Naive B cell (primary cell): ENCODE data around the gene CHST12. TPM values are rescaled to one million over a fixed set of nuclear protein-coding genes. Genes with fewer than 3 reads are reported as not detected.
"Not testable (repeated sequence)": the region's sequence is repeated elsewhere in the genome, so short reads cannot be mapped to it uniquely, and the experiment has no call there.

Experiments
- ATAC-seq, 2 donors: fragments of 150-1000 bp; cut with Tn5 transposase; 2 replicates each; pipeline ENCODE4 v1.10.0; 2021; ENCODE audit warnings: low read depth in 2 of 2, mild to moderate bottlenecking in 2 of 2, moderate library complexity in 2 of 2
- DNase-seq: peaks from one replicate; pipeline ENCODE4 v3.0.0; 2022
- H3K27ac Mint-ChIP-seq, 6 donors: one replicate each; pipeline ENCODE4 v1.8.0; 2020 to 2022; ENCODE audit warnings: mild to moderate bottlenecking in 6 of 6, mixed read lengths in 6 of 6, moderate library complexity in 5 of 6, inconsistent platforms in 2 of 6
- H3K27me3 Mint-ChIP-seq, 3 donors: one replicate each; pipeline ENCODE4 v1.8.0; 2021 to 2022; ENCODE audit warnings: mixed read lengths in 3 of 3, mild to moderate bottlenecking in 1 of 3
- H3K36me3 Mint-ChIP-seq, 2 donors: one replicate each; pipeline ENCODE4 v1.8.0; 2020 to 2022; ENCODE audit warnings: mixed read lengths in 2 of 2, inconsistent platforms in 1 of 2, mild to moderate bottlenecking in 1 of 2
- H3K4me1 Mint-ChIP-seq, 3 donors: one replicate each; pipeline ENCODE4 v1.8.0; 2020 to 2022; ENCODE audit warnings: mixed read lengths in 3 of 3, inconsistent platforms in 1 of 3, mild to moderate bottlenecking in 1 of 3, moderate library complexity in 1 of 3
- H3K4me3 Mint-ChIP-seq, 8 donors: one replicate each; pipeline ENCODE4 v1.8.0; 2020 to 2022; ENCODE audit warnings: mild to moderate bottlenecking in 8 of 8, mixed read lengths in 8 of 8, moderate library complexity in 8 of 8, inconsistent platforms in 2 of 8
- H3K9me3 Mint-ChIP-seq, 7 donors: one replicate each; pipeline ENCODE4 v1.8.0; 2020 to 2022; ENCODE audit warnings: mixed read lengths in 7 of 7, mild to moderate bottlenecking in 5 of 7, inconsistent platforms in 2 of 7, moderate library complexity in 1 of 7
- polyA plus RNA-seq, 6 donors: library from polyadenylated mRNA; unstranded; fragments of 300-500 nt; fragmentation: Illumina TruSeq; gene quantifications; one replicate each; pipeline ENCODE4 v1.2.3, GENCODE V29; 2021; ENCODE audit warnings: low read depth in 6 of 6

CHST12 gene
- polyA plus RNA-seq, 6 donors from 2014 or later, result 6.5 to 20.9 (median 12.3) TPM

DNA sequence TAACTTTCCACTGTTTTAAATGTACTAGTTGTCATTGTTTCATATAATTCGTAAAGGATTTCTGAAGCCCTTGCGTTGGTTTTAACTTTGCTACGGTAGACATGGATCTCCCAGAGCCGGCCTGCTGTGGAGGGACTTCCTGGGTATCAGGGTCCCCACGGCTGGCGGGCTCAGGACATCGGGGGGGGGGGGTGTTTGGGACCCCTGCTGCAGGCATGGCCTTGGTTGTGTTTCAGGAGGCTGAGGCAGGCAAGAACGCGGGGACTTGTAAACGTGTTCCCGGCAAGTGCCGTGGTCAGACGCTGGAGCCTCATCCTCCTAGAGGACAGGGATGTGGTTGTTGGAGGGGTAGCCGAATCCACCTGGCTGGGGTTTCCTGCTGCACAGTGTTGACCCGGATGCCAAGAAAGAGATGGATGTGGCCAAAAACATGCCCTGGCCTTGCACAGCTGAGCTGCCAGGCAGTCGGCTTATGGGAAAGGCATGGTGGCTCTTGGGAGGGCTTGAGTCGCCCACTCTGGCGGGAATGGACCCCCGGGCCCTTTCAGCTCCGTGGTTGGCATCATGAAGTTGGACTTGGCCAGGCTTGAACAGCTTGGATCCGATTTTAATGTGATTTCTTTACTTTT lies 21.4 kb upstream of the CHST12 start:
- DNase-seq (no peak), ATAC-seq (no peak)
- Mint-ChIP-seq H3K4me1 (peaks cover 0 to 10% (median 0%) of the 10 kb centered on the region in 3 donors), H3K9me3 (no peaks in the 10 kb centered on the region), H3K4me3 (no peak overlapping the region), H3K27ac (no peak overlapping the region), H3K36me3 (peaks cover 8 to 35% of the 10 kb centered on the region in 2 donors), H3K27me3 (no peaks in the 10 kb centered on the region)

DNA sequence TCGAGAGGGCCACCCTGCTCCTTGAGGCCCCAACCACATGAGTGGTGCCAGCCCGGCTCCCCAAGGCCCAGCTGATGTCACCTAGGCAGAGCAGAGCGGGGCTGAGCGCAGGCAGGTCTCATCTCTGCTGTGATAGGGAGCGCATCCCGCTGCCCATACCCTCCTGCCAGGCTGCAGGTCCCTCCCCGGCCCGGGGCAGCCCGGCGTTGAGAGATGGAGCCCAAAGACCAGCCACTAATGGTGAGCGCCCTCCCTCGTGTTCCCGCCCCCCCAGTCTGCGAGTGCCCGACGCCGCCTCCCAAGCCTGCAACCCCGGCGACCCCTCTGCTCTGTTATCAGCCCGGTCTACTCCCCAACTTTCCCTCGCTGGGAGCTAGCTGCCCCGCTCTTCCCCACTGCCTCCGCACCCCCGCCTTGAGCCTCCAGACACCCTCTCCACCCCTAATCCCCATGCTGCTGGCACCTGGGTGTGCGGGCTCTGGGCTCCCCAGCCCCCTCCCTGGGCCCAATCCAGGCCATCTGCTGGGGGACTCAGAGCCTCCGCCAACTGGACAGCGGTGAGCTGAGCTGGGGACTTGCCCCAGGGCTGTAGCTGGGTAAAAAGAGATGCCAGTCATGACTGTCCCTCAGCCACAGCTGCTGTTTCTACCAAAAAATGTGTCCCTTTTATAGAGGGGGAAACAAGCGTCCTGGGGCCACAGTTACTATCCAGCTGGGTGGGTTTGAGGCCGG lies 19.7 kb upstream of the CHST12 start:
- no peak for DNase-seq
- Mint-ChIP-seq H3K36me3 (peaks cover 8 to 23% of the 10 kb centered on the region in 2 donors), H3K27ac (no peak overlapping the region), H3K4me1 (peaks cover 0 to 3% (median 0%) of the 10 kb centered on the region in 3 donors), H3K27me3 (no peaks in the 10 kb centered on the region), H3K4me3 (no peak overlapping the region), H3K9me3 (no peaks in the 10 kb centered on the region)
- ATAC-seq, result no peak

DNA sequence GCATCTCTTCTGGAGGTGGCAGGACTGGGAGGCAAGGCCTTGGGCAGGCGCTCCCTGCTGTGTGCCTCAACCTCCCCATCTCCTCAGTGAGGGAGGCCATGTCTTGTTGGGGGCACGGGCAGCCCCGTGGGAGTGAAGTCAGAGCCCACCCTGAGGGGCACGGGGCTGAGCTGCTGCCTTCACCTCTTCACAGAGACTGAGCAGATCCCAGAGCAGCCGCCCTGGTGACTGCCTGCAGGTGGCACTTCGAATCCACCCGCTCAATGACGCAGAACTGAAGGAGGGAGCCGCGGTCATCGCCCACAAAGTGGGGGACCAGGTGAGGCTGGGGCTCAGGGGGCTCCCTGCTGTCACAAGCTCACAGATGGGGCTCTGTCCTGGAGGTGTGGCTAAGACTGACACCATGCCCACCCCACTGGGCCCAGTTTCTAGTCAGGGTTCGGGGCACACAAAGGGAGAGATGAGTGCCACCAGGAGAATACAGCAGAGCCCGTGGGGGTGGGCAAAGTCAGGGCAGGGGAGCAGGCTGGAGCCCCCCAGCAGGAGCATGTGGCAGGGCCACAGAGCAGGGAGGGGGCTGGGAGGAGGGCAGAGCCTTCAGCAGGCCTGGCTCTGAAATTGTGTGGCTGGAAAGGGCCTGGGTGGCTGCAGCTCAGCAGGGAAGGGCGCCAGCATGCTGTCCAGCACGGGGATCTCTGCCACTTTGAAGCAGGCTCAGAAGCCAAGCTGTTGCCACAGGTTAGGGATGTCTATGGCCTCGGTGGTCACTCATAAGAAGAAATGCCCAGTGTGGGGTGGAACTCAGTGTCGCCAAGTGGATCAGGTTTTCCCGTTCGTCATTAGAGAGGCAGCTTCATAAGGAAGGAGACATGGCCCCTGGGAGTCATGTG lies 18.8 kb upstream of the CHST12 start:
- H3K9me3 Mint-ChIP-seq, result no peaks in the 10 kb centered on the region
- no peak overlapping the region for H3K4me3 Mint-ChIP-seq
- peaks cover 8 to 14% of the 10 kb centered on the region in 2 donors for H3K36me3 Mint-ChIP-seq
- DNase-seq (no peak), ATAC-seq (no peak)
- H3K4me1 Mint-ChIP-seq, result peaks cover 0 to 3% (median 0%) of the 10 kb centered on the region in 3 donors
- H3K27ac Mint-ChIP-seq, result peak overlapping the region in 1 of 6 donors; percentile 84
- no peaks in the 10 kb centered on the region for H3K27me3 Mint-ChIP-seq

DNA sequence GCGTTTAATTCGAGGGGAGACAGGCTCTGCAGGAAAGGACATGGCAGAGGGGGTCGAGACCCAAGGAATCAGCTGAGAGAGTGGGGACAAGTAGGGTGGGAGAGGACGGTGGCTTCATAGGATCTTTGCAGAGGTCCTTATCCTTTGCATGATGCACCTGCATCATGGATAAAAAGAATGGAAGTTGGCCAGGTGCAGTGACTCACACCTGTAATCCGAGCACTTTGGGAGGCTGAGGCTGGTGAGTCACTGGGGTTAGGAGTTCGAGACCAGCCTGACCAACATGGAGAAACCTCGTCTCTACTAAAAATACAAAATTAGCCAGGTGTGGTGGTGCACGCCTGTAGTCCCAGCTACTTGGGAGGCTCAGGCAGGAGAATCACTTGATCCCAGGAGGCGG lies 17.3 kb upstream of the CHST12 start:
- not testable (repeated sequence) for H3K4me1 Mint-ChIP-seq, H3K4me3 Mint-ChIP-seq, ATAC-seq, H3K27me3 Mint-ChIP-seq, H3K9me3 Mint-ChIP-seq, DNase-seq, H3K36me3 Mint-ChIP-seq
- peak overlapping the region in 1 of 6 donors; percentile 85 for H3K27ac Mint-ChIP-seq

DNA sequence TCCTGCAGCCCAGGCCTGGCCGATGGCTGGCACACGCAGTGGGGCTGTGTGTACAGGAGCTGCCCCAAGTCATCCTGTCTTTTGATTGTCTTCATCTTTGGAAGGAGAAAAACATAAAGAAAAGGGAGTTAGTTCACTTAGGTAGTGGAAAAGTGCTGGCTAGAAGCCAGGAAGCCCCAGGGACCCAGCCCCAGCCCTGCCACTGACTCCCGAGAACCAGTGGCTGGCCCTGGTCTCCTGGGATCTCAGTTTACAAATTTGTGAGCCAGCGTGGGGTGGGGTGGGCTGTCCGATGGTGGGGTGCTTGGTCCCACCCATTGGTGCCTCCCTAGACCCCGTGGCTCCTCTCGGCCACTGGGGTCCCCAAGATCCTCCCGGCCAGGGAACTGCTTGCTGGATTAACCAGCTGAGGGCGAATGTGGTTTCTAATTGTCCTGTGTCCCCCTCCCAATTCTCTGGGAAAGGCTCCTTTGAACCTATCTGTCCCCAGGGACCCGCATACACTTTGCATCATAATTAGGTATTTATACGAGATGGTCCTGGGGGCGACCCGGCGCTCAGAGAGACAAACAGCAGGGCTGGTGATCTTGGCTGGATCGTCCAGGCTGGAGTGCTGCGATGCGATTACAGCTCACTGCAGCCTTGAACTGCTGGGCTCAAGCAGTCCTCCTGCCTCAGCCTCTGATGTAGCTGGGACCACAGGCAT lies 16.3 kb upstream of the CHST12 start:
- Mint-ChIP-seq H3K36me3 (no peaks in the 10 kb centered on the region), H3K27me3 (no peaks in the 10 kb centered on the region), H3K4me3 (no peak overlapping the region), H3K27ac (no peak overlapping the region), H3K4me1 (peaks cover 0 to 4% (median 3%) of the 10 kb centered on the region in 3 donors), H3K9me3 (no peaks in the 10 kb centered on the region)
- no peak for ATAC-seq
- DNase-seq, result no peak

DNA sequence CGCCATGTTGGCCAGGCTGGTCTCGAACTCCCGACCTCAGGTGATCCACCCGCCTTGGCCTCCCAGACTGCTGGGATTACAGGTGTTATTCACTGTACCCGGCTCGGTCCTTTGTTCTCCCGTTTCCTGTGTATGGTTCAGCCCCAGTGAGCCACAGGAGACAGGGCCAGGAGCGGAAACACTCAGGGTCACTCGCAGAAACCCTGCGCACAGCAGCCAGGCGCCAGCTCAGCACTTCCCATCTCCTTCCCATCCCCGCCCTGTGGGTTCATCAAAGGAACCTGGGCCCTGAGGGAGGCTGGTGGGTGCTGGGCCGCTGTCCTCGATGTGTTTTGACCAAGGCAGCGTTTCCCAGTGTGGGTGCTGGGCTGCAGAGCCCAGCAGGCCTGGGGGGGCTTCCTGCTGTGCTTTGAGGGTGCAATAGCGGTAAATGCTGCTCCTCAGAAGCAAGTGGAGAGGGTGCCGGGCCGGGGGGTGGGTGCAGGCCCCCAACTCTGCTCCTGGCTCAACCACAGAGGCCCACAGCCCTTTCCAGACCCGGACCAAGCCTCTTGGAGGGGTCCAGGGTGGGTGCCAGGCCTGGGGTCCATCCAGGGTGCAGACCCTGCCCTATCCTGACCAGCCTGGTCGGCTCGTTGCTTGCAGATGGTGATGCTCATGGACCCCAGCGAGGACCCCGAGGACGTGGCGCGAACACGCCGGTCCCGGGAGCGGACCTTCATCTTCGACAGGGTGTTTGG lies 15.3 kb upstream of the CHST12 start:
- ATAC-seq (no peak), DNase-seq (no peak)
- Mint-ChIP-seq H3K27me3 (no peaks in the 10 kb centered on the region), H3K4me3 (no peak overlapping the region), H3K27ac (no peak overlapping the region), H3K9me3 (no peaks in the 10 kb centered on the region), H3K36me3 (no peaks in the 10 kb centered on the region), H3K4me1 (peaks cover 0 to 12% (median 3%) of the 10 kb centered on the region in 3 donors)

DNA sequence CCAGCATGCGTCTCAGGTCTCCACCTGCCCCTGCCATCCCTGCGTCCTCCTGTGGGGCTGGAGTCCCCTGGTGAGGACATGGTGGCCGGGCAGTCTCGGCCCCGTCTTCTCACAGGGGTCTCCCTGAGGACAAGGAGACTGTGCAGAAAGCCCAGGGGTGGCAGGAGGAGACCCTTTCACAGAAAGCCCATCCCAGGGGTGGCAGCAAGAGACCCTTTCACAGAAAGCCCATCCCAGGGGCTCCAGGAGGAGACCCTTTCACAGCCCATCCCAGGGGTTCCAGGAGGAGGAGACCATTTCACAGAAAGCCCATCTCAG lies 14.8 kb upstream of the CHST12 start:
- Mint-ChIP-seq H3K36me3 (no peaks in the 10 kb centered on the region), H3K27ac (no peak overlapping the region), H3K27me3 (no peaks in the 10 kb centered on the region), H3K4me1 (peaks cover 0 to 17% (median 3%) of the 10 kb centered on the region in 3 donors), H3K9me3 (no peaks in the 10 kb centered on the region), H3K4me3 (no peak overlapping the region)
- ATAC-seq, result no peak
- no peak for DNase-seq

DNA sequence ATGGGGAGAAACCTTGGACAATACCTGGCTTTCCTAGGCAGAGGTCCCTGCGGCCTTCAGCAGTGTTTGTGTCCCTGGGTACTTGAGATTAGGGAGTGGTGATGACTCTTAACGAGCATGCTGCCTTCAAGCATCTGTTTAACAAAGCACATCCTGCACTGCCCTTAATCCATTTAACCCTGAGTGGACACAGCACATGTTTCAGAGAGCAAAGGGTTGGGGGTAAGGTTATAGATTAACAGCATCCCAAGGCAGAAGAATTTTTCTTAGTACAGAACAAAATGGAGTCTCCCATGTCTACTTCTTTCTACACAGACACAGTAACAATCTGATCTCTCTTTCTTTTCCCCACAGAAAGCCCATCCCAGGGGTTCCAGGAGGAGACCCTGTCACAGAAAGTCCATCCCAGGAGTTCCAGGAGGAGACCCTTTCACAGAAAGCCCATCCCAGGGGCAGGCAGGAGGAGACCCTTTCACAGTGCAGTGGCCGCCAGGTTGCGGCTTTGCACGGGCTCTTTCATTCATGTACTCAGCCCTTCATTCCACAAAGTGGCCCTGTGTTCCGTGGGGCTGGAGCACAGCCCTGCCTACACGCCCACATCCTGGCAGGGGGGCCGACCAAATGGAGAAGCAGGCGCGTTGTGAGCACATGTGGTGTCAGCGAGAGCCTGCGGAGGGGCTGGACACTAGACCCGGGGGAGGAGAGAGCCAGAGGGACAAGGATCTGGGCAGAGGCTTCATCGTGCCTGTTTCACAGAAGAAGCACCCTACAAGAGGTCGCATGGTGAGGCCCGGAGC lies 13.2 kb upstream of the CHST12 start:
- not testable (repeated sequence) for H3K4me3 Mint-ChIP-seq, H3K36me3 Mint-ChIP-seq, H3K9me3 Mint-ChIP-seq, H3K27me3 Mint-ChIP-seq, DNase-seq, ATAC-seq
- H3K4me1 Mint-ChIP-seq, result peaks cover 0 to 28% (median 3%) of the 10 kb centered on the region in 3 donors
- H3K27ac Mint-ChIP-seq, result peak overlapping the region in 2 of 6 donors; percentile 28 to 87

DNA sequence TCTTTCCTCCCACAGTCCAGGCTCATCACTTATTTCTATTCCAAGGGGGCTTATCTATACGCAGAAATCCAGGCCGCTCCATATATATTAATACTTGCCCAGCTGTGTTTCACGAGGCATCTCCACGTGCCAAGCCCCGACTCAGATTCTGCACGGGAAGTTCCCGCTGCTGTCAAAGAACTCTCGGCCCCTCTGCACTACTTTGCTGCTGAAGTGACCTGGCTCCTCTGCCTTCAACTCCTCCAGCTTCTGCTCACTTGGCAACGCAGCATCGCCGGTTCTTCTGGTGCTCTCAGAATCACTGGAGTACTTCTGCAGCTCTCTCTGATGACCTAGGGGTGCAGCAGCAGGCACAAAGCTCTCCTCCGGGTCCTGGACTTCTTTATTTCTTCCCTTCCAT lies 9.7 kb upstream of the CHST12 start:
- Mint-ChIP-seq H3K27me3 (no peaks in the 10 kb centered on the region), H3K4me1 (peaks cover 0 to 28% (median 0%) of the 10 kb centered on the region in 3 donors), H3K9me3 (no peaks in the 10 kb centered on the region), H3K27ac (peak overlapping the region in 3 of 6 donors; percentile 24 to 80 (median 28)), H3K4me3 (peak overlapping the region in 1 of 8 donors; percentile 78), H3K36me3 (no peaks in the 10 kb centered on the region)
- DNase-seq, result no peak
- ATAC-seq, result no peak

DNA sequence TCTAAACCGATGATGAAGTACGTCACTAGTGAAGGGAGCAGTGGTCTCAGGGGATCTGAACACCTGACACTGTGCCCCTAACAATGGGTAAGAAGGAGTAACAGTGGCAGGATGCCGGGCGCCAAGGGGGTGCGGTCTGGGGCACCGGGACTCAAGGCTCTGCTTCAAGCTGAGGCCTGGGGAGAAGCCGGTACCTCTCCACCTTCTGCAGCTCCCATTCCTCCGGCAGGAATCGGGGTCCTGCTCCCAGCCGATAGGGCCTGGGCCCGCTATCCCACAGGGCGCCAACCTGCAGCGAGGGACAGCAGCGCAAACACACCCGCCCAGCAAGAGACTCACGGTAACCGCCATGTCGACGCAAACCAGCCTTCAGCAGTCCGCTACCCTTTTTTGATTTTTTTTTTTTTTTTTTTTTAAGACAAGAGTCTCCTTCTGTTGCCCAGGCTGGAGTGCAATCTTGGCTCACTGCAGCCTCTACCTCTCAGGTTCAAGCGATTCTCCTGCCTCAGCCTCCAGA lies 8.8 kb upstream of the CHST12 start:
- Mint-ChIP-seq H3K4me3 (no peak overlapping the region), H3K4me1 (peaks cover 3 to 31% (median 4%) of the 10 kb centered on the region in 3 donors), H3K27me3 (no peaks in the 10 kb centered on the region), H3K36me3 (no peaks in the 10 kb centered on the region), H3K27ac (peak overlapping the region in 2 of 6 donors; percentile 32 to 77), H3K9me3 (no peaks in the 10 kb centered on the region)
- no peak for DNase-seq
- no peak for ATAC-seq

DNA sequence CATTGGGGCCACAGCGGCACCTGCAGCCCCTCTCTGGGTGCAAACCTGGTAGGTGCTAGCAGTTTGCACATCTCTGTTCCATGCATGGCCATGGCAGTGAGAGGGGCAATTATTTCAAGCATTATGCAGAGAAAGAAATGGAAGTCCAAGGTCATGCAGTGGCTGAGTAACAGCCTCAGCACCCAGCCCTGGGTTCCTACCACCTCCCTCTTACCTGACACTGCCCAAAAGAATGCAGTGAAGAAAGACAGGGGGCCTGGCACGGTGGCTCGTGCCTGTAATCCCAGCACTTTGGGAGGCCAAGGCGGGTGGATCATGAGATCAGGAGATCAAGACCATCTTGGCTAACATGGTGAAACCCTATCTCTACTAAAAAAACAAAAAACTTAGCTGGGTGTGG lies 4.9 kb upstream of the CHST12 start:
- ATAC-seq (no peak), DNase-seq (no peak)
- Mint-ChIP-seq H3K9me3 (no peaks in the 10 kb centered on the region), H3K27me3 (no peaks in the 10 kb centered on the region), H3K4me1 (peaks cover 10 to 39% (median 18%) of the 10 kb centered on the region in 3 donors), H3K27ac (no peak overlapping the region), H3K36me3 (no peaks in the 10 kb centered on the region), H3K4me3 (no peak overlapping the region)
